NB4 (cell line): ENCODE measurements around the gene DCTN2.

Source experiments
- CTCF ChIP-seq: IDR thresholded peaks from one replicate; pipeline ENCODE4 v1.5.1; 2012; ENCODE audit warnings: low read depth, low read length
- POLR2A ChIP-seq: IDR thresholded peaks from 2 replicates; pipeline ENCODE4 v1.6.1; 2011; ENCODE audit warnings: mild to moderate bottlenecking; ENCODE audit not compliant: insufficient read length; ENCODE audit errors: extremely low read depth

GRCh38 chr12:57552835-57553313 is 5.9 kb upstream of the DCTN2 start:
- TF ChIP-seq CTCF (no peak), POLR2A (no peak)
